ENCODE data around the gene FASTK. TPM values are rescaled to one million over a fixed set of nuclear protein-coding genes. Genes with fewer than 3 reads are reported as not detected.

The FASTK gene
- total RNA-seq, 1 experiment from 2014 or later: 86.4 TPM

DNA sequence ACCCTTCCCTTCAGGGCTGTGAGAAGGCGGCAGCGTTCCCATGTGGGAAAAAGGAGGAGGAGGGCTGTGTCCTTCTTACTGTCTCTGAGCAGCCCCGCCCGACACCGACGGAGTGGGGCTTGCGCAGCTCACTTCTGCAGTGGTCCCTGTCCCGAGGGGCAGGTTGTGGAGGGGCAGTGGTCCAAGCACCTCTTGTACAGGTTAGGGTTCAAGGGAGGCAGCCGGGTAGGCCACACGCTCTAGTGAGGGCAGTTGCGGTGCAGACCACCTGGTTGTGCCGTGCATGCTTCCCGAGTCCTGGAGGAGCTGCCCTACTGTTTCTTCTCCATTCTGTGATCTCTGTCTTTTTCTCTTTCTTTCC lies 38.4 kb upstream of the FASTK start:
- Histone ChIP-seq H3K27me3 (ENCODE audit: insufficient read depth, low read length) (no peaks in the 10 kb centered on the region), H2AFZ (ENCODE audit: low read depth, low read length, poor library complexity, severe bottlenecking) (no peak overlapping the region), H4K20me1 (ENCODE audit: insufficient read depth) (no peaks in the 10 kb centered on the region), H3K9ac (ENCODE audit: low read length) (no peak overlapping the region), H3K4me3 (replicated peaks in 1 of 2; ENCODE audit: low read depth in 1 of 2, low read length in 2 of 2) (no peak overlapping the region), H3K9me2 (ENCODE audit: insufficient read depth) (no peaks in the 10 kb centered on the region), H3K4me2 (ENCODE audit: low read length) (no peak overlapping the region), H3K9me3 (ENCODE audit: control insufficient read depth in 1 of 2, insufficient read depth in 1 of 2, low read depth in 1 of 2, low read length in 2 of 2) (no peaks in the 10 kb centered on the region), H3K4me1 (ENCODE audit: control insufficient read depth in 1 of 2, insufficient read depth in 2 of 2, low read length in 2 of 2) (peaks cover 7 to 29% of the 10 kb centered on the region in 2 experiments), H3K27ac (ENCODE audit: low read depth, low read length) (no peak overlapping the region), H3K36me3 (ENCODE audit: control insufficient read depth in 1 of 2, insufficient read depth in 2 of 2, low read length in 2 of 2) (peaks cover 4 to 24% of the 10 kb centered on the region in 2 experiments; a peak in 3 of 4 replicates), H3K79me2 (ENCODE audit: insufficient read depth, low read length) (peaks cover 34% of the 10 kb centered on the region)
- ChIA-PET CTCF (interaction anchor here (0.6 to 1.3 kb wide), 2 partner anchors 58 to 91 kb away, joined by 3 to 4 read pairs; partner anchors contain the start of gene ABCB8), POLR2A (no interaction called here), RAD21 (ENCODE audit: low non-redundant PET in 1 of 2, low total read pairs in 2 of 2, uncharacterized antibody in 2 of 2, unreplicated experiment in 2 of 2) (no interaction called here)
- ATAC-seq: no peak
- no peak for DNase-seq (ENCODE audit: low read depth, low spot score)
- intact Hi-C loops (cut with micrococcal nuclease): no loop called here
- BruUV-seq (replicated peaks): no TSS peak
- TF ChIP-seq EZH2 (IDR thresholded peaks at IDR 0.05) (no peak), JUND (IDR thresholded peaks at IDR 0.05) (no peak), REST (IDR thresholded peaks at IDR 0.05; ENCODE audit: low read depth) (no peak), ZNF274 (IDR thresholded peaks at IDR 0.05; ENCODE audit: low read depth, low read length) (no peak), FOSL1 (IDR thresholded peaks at IDR 0.05; ENCODE audit: low read depth) (no peak), SRF (IDR thresholded peaks at IDR 0.05; ENCODE audit: low read depth) (no peak), POLR2A (IDR thresholded peaks at IDR 0.05; ENCODE audit: borderline replicate concordance, extremely low read depth, insufficient read depth, insufficient read length) (no peak), SP1 (IDR thresholded peaks at IDR 0.05; ENCODE audit: low read depth) (no peak), ZFX (IDR thresholded peaks at IDR 0.05) (no peak), ATF3 (IDR thresholded peaks at IDR 0.05) (no peak)
- TF ChIP-seq, protein P1, sequence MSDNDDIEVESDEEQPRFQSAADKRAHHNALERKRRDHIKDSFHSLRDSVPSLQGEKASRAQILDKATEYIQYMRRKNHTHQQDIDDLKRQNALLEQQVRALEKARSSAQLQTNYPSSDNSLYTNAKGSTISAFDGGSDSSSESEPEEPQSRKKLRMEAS (IDR thresholded peaks at IDR 0.05): no peak

Data from HCT116 (cell line).